B cell (primary cell): ENCODE measurements around the gene KIF23.
A peak's percentile ranks its signal among the peaks of the same experiment; 100 is the strongest.

ENCODE experiments used
- EZH2 ChIP-seq: IDR thresholded peaks from 2 replicates; pipeline ENCODE4 v1.6.1; 2012; ENCODE audit warnings: borderline replicate concordance, low read depth, mild to moderate bottlenecking, moderate library complexity, low read length; ENCODE audit not compliant: insufficient read depth, poor library complexity, severe bottlenecking
- TF ChIP-seq, protein P1 (sequence below): fragments of 200-600 bp; IDR thresholded peaks from one replicate; pipeline ENCODE4 v1.8.0; 2022; ENCODE audit warnings: antibody characterized with exemption, mild to moderate bottlenecking

DNA sequence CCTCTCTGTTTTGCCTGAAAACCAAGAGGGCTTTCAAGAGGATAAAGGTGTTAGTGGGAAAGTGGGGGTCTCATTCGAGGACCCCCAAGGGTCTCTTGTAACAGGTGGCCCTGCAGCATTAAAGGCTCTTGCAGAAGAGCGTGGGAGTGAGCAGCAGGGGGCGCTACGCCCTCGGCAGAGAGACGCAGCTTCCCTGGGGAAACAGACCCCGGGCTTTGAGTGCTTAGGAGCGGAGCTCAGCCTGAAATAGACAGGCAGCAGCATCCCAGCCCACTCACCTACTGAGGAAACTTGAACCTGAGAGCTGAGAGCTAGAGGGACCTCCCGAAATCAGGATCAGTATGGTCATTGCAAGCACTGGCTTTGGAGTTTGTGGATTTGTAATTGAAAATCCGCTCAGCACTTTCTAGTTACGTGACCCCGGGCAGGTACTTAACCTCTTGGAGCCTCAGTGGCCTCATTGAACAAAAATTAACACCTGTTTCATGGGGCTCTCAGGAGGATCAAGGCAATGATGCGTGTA lies 64.2 kb downstream of the KIF23 start:
- TF ChIP-seq, protein P1, sequence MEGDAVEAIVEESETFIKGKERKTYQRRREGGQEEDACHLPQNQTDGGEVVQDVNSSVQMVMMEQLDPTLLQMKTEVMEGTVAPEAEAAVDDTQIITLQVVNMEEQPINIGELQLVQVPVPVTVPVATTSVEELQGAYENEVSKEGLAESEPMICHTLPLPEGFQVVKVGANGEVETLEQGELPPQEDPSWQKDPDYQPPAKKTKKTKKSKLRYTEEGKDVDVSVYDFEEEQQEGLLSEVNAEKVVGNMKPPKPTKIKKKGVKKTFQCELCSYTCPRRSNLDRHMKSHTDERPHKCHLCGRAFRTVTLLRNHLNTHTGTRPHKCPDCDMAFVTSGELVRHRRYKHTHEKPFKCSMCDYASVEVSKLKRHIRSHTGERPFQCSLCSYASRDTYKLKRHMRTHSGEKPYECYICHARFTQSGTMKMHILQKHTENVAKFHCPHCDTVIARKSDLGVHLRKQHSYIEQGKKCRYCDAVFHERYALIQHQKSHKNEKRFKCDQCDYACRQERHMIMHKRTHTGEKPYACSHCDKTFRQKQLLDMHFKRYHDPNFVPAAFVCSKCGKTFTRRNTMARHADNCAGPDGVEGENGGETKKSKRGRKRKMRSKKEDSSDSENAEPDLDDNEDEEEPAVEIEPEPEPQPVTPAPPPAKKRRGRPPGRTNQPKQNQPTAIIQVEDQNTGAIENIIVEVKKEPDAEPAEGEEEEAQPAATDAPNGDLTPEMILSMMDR, result peak; percentile 91
- no peak for TF ChIP-seq EZH2
